ENCODE measurements around the gene CHGA.

CHGA gene

GRCh38 chr14:92973261-92973797, 50.4 kb downstream of the CHGA start:
- Histone ChIP-seq H3F3A (ENCODE audit: low read depth) (no peaks in the 10 kb centered on the region), H2AFZ (ENCODE audit: low read length) (no peak overlapping the region), H3K9me3 (ENCODE audit: insufficient read depth, low read depth, low read length) (peaks cover 8% of the 10 kb centered on the region; the same call in 1 of the 2 replicates), H3K27me3 (ENCODE audit: insufficient read depth, low read length, poor library complexity, severe bottlenecking) (no peaks in the 10 kb centered on the region), H3K4me1 (ENCODE audit: insufficient read depth, low read length, poor library complexity, severe bottlenecking) (no peaks in the 10 kb centered on the region), H3K79me2 (ENCODE audit: insufficient read depth, low read length) (0 out of 2 replicates have a peak, but pooled peaks cover 4% of the 10 kb centered on the region), H3K4me2 (ENCODE audit: low read depth, low read length, poor library complexity, severe bottlenecking) (no peak overlapping the region), H3K9ac (ENCODE audit: low read depth, low read length, poor library complexity, severe bottlenecking) (no peak overlapping the region), H3K4me3 (ENCODE audit: low read length, poor library complexity, severe bottlenecking) (no peak overlapping the region), H3K9me2 (replicated peaks; ENCODE audit: low read depth, low read length) (no peaks in the 10 kb centered on the region), H4K20me1 (ENCODE audit: insufficient read depth, low read length, poor library complexity, severe bottlenecking) (no peaks in the 10 kb centered on the region), H3K36me3 (ENCODE audit: insufficient read depth, low read length) (peaks cover 28% of the 10 kb centered on the region; the same call in 1 of the 2 replicates)
- TF ChIP-seq EZH2phosphoT487 (IDR thresholded peaks at IDR 0.05; ENCODE audit: borderline replicate concordance), result no peak
- peak; percentile 69 for TF ChIP-seq CTCF (conservative IDR thresholded peaks at IDR 0.05; ENCODE audit: low read length)

GRCh38 chr14:92973798-92974372, 50.9 kb downstream of the CHGA start:
- H4K20me1 ChIP-seq (ENCODE audit: insufficient read depth, low read length, poor library complexity, severe bottlenecking), result no peaks in the 10 kb centered on the region
- no peaks in the 10 kb centered on the region for H3K9me2 ChIP-seq (replicated peaks; ENCODE audit: low read depth, low read length)
- no peaks in the 10 kb centered on the region for H3K4me1 ChIP-seq (ENCODE audit: insufficient read depth, low read length, poor library complexity, severe bottlenecking)
- no peak overlapping the region for H3K9ac ChIP-seq (ENCODE audit: low read depth, low read length, poor library complexity, severe bottlenecking)
- no peaks in the 10 kb centered on the region for H3F3A ChIP-seq (ENCODE audit: low read depth)
- peaks cover 14% of the 10 kb centered on the region; the same call in 1 of the 2 replicates for H3K9me3 ChIP-seq (ENCODE audit: insufficient read depth, low read depth, low read length)
- no peak overlapping the region for H3K4me2 ChIP-seq (ENCODE audit: low read depth, low read length, poor library complexity, severe bottlenecking)
- H3K4me3 ChIP-seq (ENCODE audit: low read length, poor library complexity, severe bottlenecking), result no peak overlapping the region
- TF ChIP-seq EZH2phosphoT487 (IDR thresholded peaks at IDR 0.05; ENCODE audit: borderline replicate concordance) (no peak), CTCF (conservative IDR thresholded peaks at IDR 0.05; ENCODE audit: low read length) (no peak)
- H2AFZ ChIP-seq (ENCODE audit: low read length), result no peak overlapping the region
- 0 out of 2 replicates have a peak, but pooled peaks cover 4% of the 10 kb centered on the region for H3K79me2 ChIP-seq (ENCODE audit: insufficient read depth, low read length)
- peaks cover 32% of the 10 kb centered on the region; the same call in 1 of the 2 replicates for H3K36me3 ChIP-seq (ENCODE audit: insufficient read depth, low read length)
- no peaks in the 10 kb centered on the region for H3K27me3 ChIP-seq (ENCODE audit: insufficient read depth, low read length, poor library complexity, severe bottlenecking)

GRCh38 chr14:92974541-92975345, 51.8 kb downstream of the CHGA start:
- no peak overlapping the region for H3K9ac ChIP-seq (ENCODE audit: low read depth, low read length, poor library complexity, severe bottlenecking)
- 0 out of 2 replicates have a peak, but pooled peaks cover 4% of the 10 kb centered on the region for H3K79me2 ChIP-seq (ENCODE audit: insufficient read depth, low read length)
- peaks cover 16% of the 10 kb centered on the region; the same call in 1 of the 2 replicates for H3K9me3 ChIP-seq (ENCODE audit: insufficient read depth, low read depth, low read length)
- H3K27me3 ChIP-seq (ENCODE audit: insufficient read depth, low read length, poor library complexity, severe bottlenecking), result no peaks in the 10 kb centered on the region
- H3K9me2 ChIP-seq (replicated peaks; ENCODE audit: low read depth, low read length), result no peaks in the 10 kb centered on the region
- H4K20me1 ChIP-seq (ENCODE audit: insufficient read depth, low read length, poor library complexity, severe bottlenecking), result no peaks in the 10 kb centered on the region
- peaks cover 32% of the 10 kb centered on the region; the same call in 1 of the 2 replicates for H3K36me3 ChIP-seq (ENCODE audit: insufficient read depth, low read length)
- H2AFZ ChIP-seq (ENCODE audit: low read length), result no peak overlapping the region
- no peak overlapping the region for H3K4me3 ChIP-seq (ENCODE audit: low read length, poor library complexity, severe bottlenecking)
- TF ChIP-seq EZH2phosphoT487 (IDR thresholded peaks at IDR 0.05; ENCODE audit: borderline replicate concordance), result no peak
- TF ChIP-seq CTCF (conservative IDR thresholded peaks at IDR 0.05; ENCODE audit: low read length), result no peak
- H3K4me1 ChIP-seq (ENCODE audit: insufficient read depth, low read length, poor library complexity, severe bottlenecking), result no peaks in the 10 kb centered on the region
- no peaks in the 10 kb centered on the region for H3F3A ChIP-seq (ENCODE audit: low read depth)
- H3K4me2 ChIP-seq (ENCODE audit: low read depth, low read length, poor library complexity, severe bottlenecking), result no peak overlapping the region
